ENCODE measurements around the gene CRYL1. TPM values are rescaled to one million over a fixed set of nuclear protein-coding genes. Genes with fewer than 3 reads are reported as not detected.
A peak's percentile ranks its signal among the peaks of the same experiment; 100 is the strongest.

CRYL1 gene
- polyA plus RNA-seq, 1 donor = 171 TPM

GRCh38 chr13:20402881-20403280 is 122.8 kb downstream of the CRYL1 start:
- no CpG with 5 or more reads among the region's 5 CpGs for WGBS (ENCODE audit: insufficient coverage, low lambda C conversion rate)
- Histone ChIP-seq H3K4me1 (ENCODE audit: control insufficient read depth, insufficient read depth, low read length) (no peaks in the 10 kb centered on the region), H3K4me3 (ENCODE audit: low read length) (no peak overlapping the region), H3K27ac (ENCODE audit: low read length) (no peak overlapping the region), H3K9me3 (ENCODE audit: control insufficient read depth, low read depth, low read length) (no peaks in the 10 kb centered on the region), H3K36me3 (ENCODE audit: control insufficient read depth, insufficient read depth, low read length) (peaks cover 36% of the 10 kb centered on the region), H3K27me3 (ENCODE audit: control insufficient read depth, insufficient read depth, low read length) (no peaks in the 10 kb centered on the region)
- DNase-seq = no peak

- DNase-seq = no peak
- H3K27me3 ChIP-seq (ENCODE audit: control insufficient read depth, insufficient read depth, low read length) = no peaks in the 10 kb centered on the region
- no peaks in the 10 kb centered on the region for H3K9me3 ChIP-seq (ENCODE audit: control insufficient read depth, low read depth, low read length)
- H3K27ac ChIP-seq (ENCODE audit: low read length) = no peak overlapping the region
- H3K4me3 ChIP-seq (ENCODE audit: low read length) = no peak overlapping the region
- H3K4me1 ChIP-seq (ENCODE audit: control insufficient read depth, insufficient read depth, low read length) = no peaks in the 10 kb centered on the region
- WGBS (ENCODE audit: insufficient coverage, low lambda C conversion rate) = 86% methylated on average over 2 of the region's 21 CpGs
- H3K36me3 ChIP-seq (ENCODE audit: control insufficient read depth, insufficient read depth, low read length) = peaks cover 31% of the 10 kb centered on the region
Measured at GRCh38 chr13:20401931-20402856, 123.5 kb downstream of the CRYL1 start.

- Histone ChIP-seq H3K27ac (ENCODE audit: low read length) (no peak overlapping the region), H3K36me3 (ENCODE audit: control insufficient read depth, insufficient read depth, low read length) (peaks cover 30% of the 10 kb centered on the region), H3K27me3 (ENCODE audit: control insufficient read depth, insufficient read depth, low read length) (no peaks in the 10 kb centered on the region), H3K4me1 (ENCODE audit: control insufficient read depth, insufficient read depth, low read length) (no peaks in the 10 kb centered on the region), H3K4me3 (ENCODE audit: low read length) (no peak overlapping the region), H3K9me3 (ENCODE audit: control insufficient read depth, low read depth, low read length) (no peaks in the 10 kb centered on the region)
- no CpG with 5 or more reads among the region's 5 CpGs for WGBS (ENCODE audit: insufficient coverage, low lambda C conversion rate)
- DNase-seq = no peak
Measured at GRCh38 chr13:20401531-20401930, 124.1 kb downstream of the CRYL1 start.

GRCh38 chr13:20400774-20401173 is 124.9 kb downstream of the CRYL1 start:
- H3K4me1 ChIP-seq (ENCODE audit: control insufficient read depth, insufficient read depth, low read length) = no peaks in the 10 kb centered on the region
- no peaks in the 10 kb centered on the region for H3K27me3 ChIP-seq (ENCODE audit: control insufficient read depth, insufficient read depth, low read length)
- H3K4me3 ChIP-seq (ENCODE audit: low read length) = no peak overlapping the region
- no peak for DNase-seq
- no peaks in the 10 kb centered on the region for H3K9me3 ChIP-seq (ENCODE audit: control insufficient read depth, low read depth, low read length)
- H3K27ac ChIP-seq (ENCODE audit: low read length) = no peak overlapping the region
- no CpG with 5 or more reads among the region's 7 CpGs for WGBS (ENCODE audit: insufficient coverage, low lambda C conversion rate)
- H3K36me3 ChIP-seq (ENCODE audit: control insufficient read depth, insufficient read depth, low read length) = peaks cover 29% of the 10 kb centered on the region

- Histone ChIP-seq H3K36me3 (ENCODE audit: control insufficient read depth, insufficient read depth, low read length) (peaks cover 23% of the 10 kb centered on the region), H3K4me1 (ENCODE audit: control insufficient read depth, insufficient read depth, low read length) (no peaks in the 10 kb centered on the region), H3K27me3 (ENCODE audit: control insufficient read depth, insufficient read depth, low read length) (no peaks in the 10 kb centered on the region), H3K27ac (ENCODE audit: low read length) (no peak overlapping the region), H3K9me3 (ENCODE audit: control insufficient read depth, low read depth, low read length) (no peaks in the 10 kb centered on the region), H3K4me3 (ENCODE audit: low read length) (no peak overlapping the region)
- no peak for DNase-seq
- no CpG with 5 or more reads among the region's 4 CpGs for WGBS (ENCODE audit: insufficient coverage, low lambda C conversion rate)
Measured at GRCh38 chr13:20399961-20400360, 125.7 kb downstream of the CRYL1 start.

- peaks cover 3% of the 10 kb centered on the region for H3K27me3 ChIP-seq (ENCODE audit: control insufficient read depth, insufficient read depth, low read length)
- no peaks in the 10 kb centered on the region for H3K4me1 ChIP-seq (ENCODE audit: control insufficient read depth, insufficient read depth, low read length)
- peaks cover 4% of the 10 kb centered on the region for H3K9me3 ChIP-seq (ENCODE audit: control insufficient read depth, low read depth, low read length)
- H3K36me3 ChIP-seq (ENCODE audit: control insufficient read depth, insufficient read depth, low read length) = peaks cover 21% of the 10 kb centered on the region
- no peak for DNase-seq
- no peak overlapping the region for H3K27ac ChIP-seq (ENCODE audit: low read length)
- WGBS (ENCODE audit: insufficient coverage, low lambda C conversion rate) = 100% methylated on average over 1 of the region's 5 CpGs
- H3K4me3 ChIP-seq (ENCODE audit: low read length) = no peak overlapping the region
Measured at GRCh38 chr13:20399515-20399914, 126.1 kb downstream of the CRYL1 start.

- Histone ChIP-seq H3K9me3 (ENCODE audit: control insufficient read depth, low read depth, low read length) (peaks cover 9% of the 10 kb centered on the region), H3K4me3 (ENCODE audit: low read length) (no peak overlapping the region), H3K27ac (ENCODE audit: low read length) (no peak overlapping the region), H3K4me1 (ENCODE audit: control insufficient read depth, insufficient read depth, low read length) (no peaks in the 10 kb centered on the region), H3K27me3 (ENCODE audit: control insufficient read depth, insufficient read depth, low read length) (peaks cover 7% of the 10 kb centered on the region), H3K36me3 (ENCODE audit: control insufficient read depth, insufficient read depth, low read length) (peaks cover 13% of the 10 kb centered on the region)
- DNase-seq = peak; percentile 27 to 74
- 89% methylated on average over 5 of the region's 10 CpGs for WGBS (ENCODE audit: insufficient coverage, low lambda C conversion rate)
Measured at GRCh38 chr13:20398459-20398858, 127.2 kb downstream of the CRYL1 start.

GRCh38 chr13:20397896-20398295 is 127.8 kb downstream of the CRYL1 start:
- Histone ChIP-seq H3K9me3 (ENCODE audit: control insufficient read depth, low read depth, low read length) (peaks cover 15% of the 10 kb centered on the region), H3K36me3 (ENCODE audit: control insufficient read depth, insufficient read depth, low read length) (peaks cover 9% of the 10 kb centered on the region), H3K4me1 (ENCODE audit: control insufficient read depth, insufficient read depth, low read length) (no peaks in the 10 kb centered on the region), H3K27me3 (ENCODE audit: control insufficient read depth, insufficient read depth, low read length) (peaks cover 7% of the 10 kb centered on the region), H3K4me3 (ENCODE audit: low read length) (no peak overlapping the region), H3K27ac (ENCODE audit: low read length) (no peak overlapping the region)
- no peak for DNase-seq
- no CpG with 5 or more reads among the region's 5 CpGs for WGBS (ENCODE audit: insufficient coverage, low lambda C conversion rate)

- Histone ChIP-seq H3K27me3 (ENCODE audit: control insufficient read depth, insufficient read depth, low read length) (peaks cover 7% of the 10 kb centered on the region), H3K9me3 (ENCODE audit: control insufficient read depth, low read depth, low read length) (peaks cover 28% of the 10 kb centered on the region), H3K27ac (ENCODE audit: low read length) (no peak overlapping the region), H3K36me3 (ENCODE audit: control insufficient read depth, insufficient read depth, low read length) (no peaks in the 10 kb centered on the region), H3K4me3 (ENCODE audit: low read length) (no peak overlapping the region), H3K4me1 (ENCODE audit: control insufficient read depth, insufficient read depth, low read length) (no peaks in the 10 kb centered on the region)
- no CpG with 5 or more reads among the region's 26 CpGs for WGBS (ENCODE audit: insufficient coverage, low lambda C conversion rate)
- DNase-seq = no peak
Measured at GRCh38 chr13:20395061-20395916, 130.4 kb downstream of the CRYL1 start.

- H3K36me3 ChIP-seq (ENCODE audit: control insufficient read depth, insufficient read depth, low read length) = no peaks in the 10 kb centered on the region
- DNase-seq = no peak
- H3K27ac ChIP-seq (ENCODE audit: low read length) = no peak overlapping the region
- H3K9me3 ChIP-seq (ENCODE audit: control insufficient read depth, low read depth, low read length) = peaks cover 28% of the 10 kb centered on the region
- no peaks in the 10 kb centered on the region for H3K4me1 ChIP-seq (ENCODE audit: control insufficient read depth, insufficient read depth, low read length)
- peaks cover 7% of the 10 kb centered on the region for H3K27me3 ChIP-seq (ENCODE audit: control insufficient read depth, insufficient read depth, low read length)
- H3K4me3 ChIP-seq (ENCODE audit: low read length) = no peak overlapping the region
- no CpG with 5 or more reads among the region's 30 CpGs for WGBS (ENCODE audit: insufficient coverage, low lambda C conversion rate)
Measured at GRCh38 chr13:20394506-20394905, 131.2 kb downstream of the CRYL1 start.

Measured in large intestine (tissue), 3 donors.